GM06990 (cell line): ENCODE data around the gene SEMA5B.

Experiments used
- DNase-seq: peaks from one replicate; pipeline ENCODE4 v3.0.0-alpha.2; 2011; ENCODE audit not compliant: insufficient read length; ENCODE audit errors: extremely low read depth
- H3K27me3 ChIP-seq: replicated peaks from 2 replicates; pipeline ENCODE4 v1.6.0; 2011; ENCODE audit warnings: low read length; ENCODE audit not compliant: control insufficient read depth, insufficient read depth
- H3K36me3 ChIP-seq: 2 replicates; pipeline ENCODE4 v1.5.1; 2011; ENCODE audit warnings: low read length; ENCODE audit not compliant: control insufficient read depth, insufficient read depth
- H3K4me3 ChIP-seq: replicated peaks from 2 replicates; pipeline ENCODE4 v1.5.1; 2011; ENCODE audit warnings: low read depth, mild to moderate bottlenecking, control low read depth, low read length
- CTCF ChIP-seq: IDR thresholded peaks from 2 replicates; pipeline ENCODE4 v1.5.1; 2011; ENCODE audit warnings: low read length, control low read depth, mild to moderate bottlenecking, inconsistent platforms; ENCODE audit not compliant: insufficient read depth, poor library complexity, severe bottlenecking

The SEMA5B gene, protein sequence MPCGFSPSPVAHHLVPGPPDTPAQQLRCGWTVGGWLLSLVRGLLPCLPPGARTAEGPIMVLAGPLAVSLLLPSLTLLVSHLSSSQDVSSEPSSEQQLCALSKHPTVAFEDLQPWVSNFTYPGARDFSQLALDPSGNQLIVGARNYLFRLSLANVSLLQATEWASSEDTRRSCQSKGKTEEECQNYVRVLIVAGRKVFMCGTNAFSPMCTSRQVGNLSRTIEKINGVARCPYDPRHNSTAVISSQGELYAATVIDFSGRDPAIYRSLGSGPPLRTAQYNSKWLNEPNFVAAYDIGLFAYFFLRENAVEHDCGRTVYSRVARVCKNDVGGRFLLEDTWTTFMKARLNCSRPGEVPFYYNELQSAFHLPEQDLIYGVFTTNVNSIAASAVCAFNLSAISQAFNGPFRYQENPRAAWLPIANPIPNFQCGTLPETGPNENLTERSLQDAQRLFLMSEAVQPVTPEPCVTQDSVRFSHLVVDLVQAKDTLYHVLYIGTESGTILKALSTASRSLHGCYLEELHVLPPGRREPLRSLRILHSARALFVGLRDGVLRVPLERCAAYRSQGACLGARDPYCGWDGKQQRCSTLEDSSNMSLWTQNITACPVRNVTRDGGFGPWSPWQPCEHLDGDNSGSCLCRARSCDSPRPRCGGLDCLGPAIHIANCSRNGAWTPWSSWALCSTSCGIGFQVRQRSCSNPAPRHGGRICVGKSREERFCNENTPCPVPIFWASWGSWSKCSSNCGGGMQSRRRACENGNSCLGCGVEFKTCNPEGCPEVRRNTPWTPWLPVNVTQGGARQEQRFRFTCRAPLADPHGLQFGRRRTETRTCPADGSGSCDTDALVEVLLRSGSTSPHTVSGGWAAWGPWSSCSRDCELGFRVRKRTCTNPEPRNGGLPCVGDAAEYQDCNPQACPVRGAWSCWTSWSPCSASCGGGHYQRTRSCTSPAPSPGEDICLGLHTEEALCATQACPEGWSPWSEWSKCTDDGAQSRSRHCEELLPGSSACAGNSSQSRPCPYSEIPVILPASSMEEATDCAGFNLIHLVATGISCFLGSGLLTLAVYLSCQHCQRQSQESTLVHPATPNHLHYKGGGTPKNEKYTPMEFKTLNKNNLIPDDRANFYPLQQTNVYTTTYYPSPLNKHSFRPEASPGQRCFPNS

GRCh38 chr3:123027292-123028232, at the start of gene SEMA5B:
TSS of gene SEMA5B (minus strand) at chr3:123027763. CDS start at chr3:122961263, 66,500 bp downstream.
- peak; percentile 16 for DNase-seq
- peaks cover 5% of the 10 kb centered on the region for H3K27me3 ChIP-seq

DNA sequence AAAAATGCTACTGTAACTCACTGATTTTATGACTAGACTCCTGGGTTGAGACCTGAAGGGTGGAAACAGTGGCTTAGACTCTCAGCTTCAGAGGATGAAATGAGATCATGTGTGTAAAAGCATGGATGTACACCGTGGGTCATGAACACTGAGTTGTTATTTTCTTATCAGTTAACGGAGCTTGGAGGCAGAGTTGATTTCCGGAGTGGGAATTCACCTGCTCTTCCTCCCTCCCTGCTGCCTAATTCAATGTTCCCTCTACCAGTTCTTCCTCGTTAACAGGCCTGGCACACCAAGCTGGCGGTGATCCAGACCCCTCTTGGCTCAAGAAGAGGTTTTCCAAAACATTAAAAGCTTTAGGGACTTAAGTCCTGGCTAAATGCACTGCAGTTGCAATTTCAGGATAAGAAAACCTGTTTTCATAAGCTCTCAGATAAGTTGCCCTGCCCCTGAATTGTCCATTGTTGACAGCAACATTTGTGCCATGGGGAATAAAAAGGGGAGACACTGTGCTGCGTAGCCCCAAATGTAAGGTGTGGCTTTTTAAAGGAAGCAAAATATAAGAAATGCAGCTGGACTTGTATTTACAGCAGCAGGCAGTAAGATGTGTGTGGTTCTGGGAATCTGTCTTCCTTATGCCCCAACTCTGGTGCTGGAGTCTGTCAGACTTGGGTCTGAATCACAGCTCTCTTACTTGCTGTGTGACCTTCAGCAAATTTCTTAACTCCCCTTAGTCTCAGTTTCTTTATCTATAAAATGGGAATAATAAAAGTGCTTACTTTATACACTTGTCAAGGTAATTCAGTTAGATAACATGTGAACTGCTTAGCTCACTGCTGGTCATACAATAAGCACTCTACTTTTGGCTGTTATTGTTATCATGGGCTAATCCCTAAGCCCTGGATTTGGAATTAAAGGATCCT, 49.2 kb upstream of the SEMA5B start:
- H3K4me3 ChIP-seq = no peak overlapping the region
- no peaks in the 10 kb centered on the region for H3K36me3 ChIP-seq
- no peaks in the 10 kb centered on the region for H3K27me3 ChIP-seq
- no peak for DNase-seq
- TF ChIP-seq CTCF = no peak

More at GRCh38 chr3:123027292-123028232, at the start of gene SEMA5B:
- H3K36me3 ChIP-seq = no peaks in the 10 kb centered on the region
- TF ChIP-seq CTCF = peak; percentile 5
- peak within 1 kb of the TSS; percentile 36 for H3K4me3 ChIP-seq

- no peak for DNase-seq
- Histone ChIP-seq H3K36me3 (no peaks in the 10 kb centered on the region), H3K27me3 (no peaks in the 10 kb centered on the region), H3K4me3 (no peak overlapping the region)
- TF ChIP-seq CTCF = no peak
Observed at GRCh38 chr3:123076112-123076495, 48.5 kb upstream of the SEMA5B start.

DNA sequence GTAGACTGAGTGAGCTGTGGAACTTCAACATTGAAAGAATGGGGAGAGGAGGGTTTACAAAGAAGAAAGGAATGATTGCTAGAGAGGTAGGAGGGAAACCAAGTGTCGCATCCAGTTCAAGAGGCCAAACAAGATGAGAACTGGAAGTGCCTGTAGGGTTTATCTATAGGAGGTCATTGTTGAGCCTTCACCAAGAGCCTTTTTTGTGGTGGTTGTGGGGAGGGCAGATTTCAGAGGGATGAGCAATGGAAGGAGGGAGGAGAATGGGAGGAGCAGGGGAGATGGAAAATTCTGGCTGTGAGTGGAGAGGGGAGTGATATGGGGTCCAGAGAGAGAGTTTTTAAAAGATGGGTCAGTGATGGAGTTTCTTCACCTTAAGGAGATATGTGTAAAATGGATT, 47.8 kb upstream of the SEMA5B start:
- Histone ChIP-seq H3K36me3 (no peaks in the 10 kb centered on the region), H3K4me3 (no peak overlapping the region), H3K27me3 (no peaks in the 10 kb centered on the region)
- no peak for TF ChIP-seq CTCF
- no peak for DNase-seq
